ENCODE data around the gene AIPL1.

The AIPL1 gene

DNA sequence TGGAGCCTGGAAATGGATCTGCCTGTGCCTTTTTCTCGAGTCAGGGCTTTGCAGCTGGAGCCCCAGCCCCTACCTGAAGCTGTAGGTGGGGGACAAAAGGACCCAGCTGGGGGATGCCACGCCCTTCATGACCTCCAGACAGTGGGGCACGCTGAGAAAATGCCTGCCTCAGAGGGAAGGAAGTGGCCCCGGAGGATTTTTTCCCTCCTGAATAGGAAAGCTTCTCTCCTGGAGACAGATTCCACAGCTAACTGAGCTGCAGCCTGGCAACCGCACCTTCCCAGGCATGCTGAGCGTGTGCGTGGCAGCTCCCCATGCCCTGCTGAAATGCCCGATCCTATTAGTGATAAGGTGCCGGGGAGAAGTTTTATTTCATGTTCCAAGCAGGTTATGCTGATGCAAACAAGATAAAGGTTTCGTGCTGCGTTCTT lies 58.0 kb downstream of the AIPL1 start:
- TF ChIP-seq CSDC2 (CRISPR knock-in tag; IDR thresholded peaks at IDR 0.05) (no peak), ARNTL (CRISPR knock-in tag; IDR thresholded peaks at IDR 0.05; ENCODE audit: borderline replicate concordance, low read depth) (no peak)
- ATAC-seq = no peak

DNA sequence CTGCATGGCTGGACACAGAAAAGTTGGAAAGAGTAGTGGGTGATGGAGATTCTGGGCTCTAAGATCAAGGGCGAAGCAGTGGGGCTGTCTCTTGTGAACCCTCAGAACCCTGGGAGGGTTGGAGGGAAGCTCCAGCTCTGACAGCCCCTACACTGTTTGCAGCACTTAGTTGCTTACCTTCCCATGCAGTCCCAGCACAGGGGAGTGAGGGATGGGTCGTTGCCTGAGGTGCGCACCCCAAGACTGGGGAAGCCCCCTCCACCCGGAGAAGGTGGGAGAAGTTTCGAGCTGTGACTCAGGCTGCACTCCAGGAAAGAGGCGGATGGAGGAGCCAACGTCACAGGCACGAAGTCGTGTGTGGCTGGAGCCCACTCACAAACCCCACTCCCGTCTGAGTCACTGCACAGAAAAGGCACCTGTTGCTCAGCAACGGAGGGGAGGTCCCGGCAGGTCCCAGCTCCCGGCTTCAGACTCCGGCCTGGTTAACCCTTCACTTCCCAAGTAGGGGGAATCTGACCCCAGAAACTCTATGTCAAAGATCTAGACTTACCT lies 60.1 kb downstream of the AIPL1 start:
- ATAC-seq = peak; percentile 39; the same call in 2 of the 3 replicates
- TF ChIP-seq, protein P1, sequence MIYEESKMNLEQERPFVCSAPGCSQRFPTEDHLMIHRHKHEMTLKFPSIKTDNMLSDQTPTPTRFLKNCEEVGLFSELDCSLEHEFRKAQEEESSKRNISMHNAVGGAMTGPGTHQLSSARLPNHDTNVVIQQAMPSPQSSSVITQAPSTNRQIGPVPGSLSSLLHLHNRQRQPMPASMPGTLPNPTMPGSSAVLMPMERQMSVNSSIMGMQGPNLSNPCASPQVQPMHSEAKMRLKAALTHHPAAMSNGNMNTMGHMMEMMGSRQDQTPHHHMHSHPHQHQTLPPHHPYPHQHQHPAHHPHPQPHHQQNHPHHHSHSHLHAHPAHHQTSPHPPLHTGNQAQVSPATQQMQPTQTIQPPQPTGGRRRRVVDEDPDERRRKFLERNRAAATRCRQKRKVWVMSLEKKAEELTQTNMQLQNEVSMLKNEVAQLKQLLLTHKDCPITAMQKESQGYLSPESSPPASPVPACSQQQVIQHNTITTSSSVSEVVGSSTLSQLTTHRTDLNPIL (CRISPR knock-in tag; IDR thresholded peaks at IDR 0.05; ENCODE audit: low read depth) = no peak
- TF ChIP-seq, protein P2, sequence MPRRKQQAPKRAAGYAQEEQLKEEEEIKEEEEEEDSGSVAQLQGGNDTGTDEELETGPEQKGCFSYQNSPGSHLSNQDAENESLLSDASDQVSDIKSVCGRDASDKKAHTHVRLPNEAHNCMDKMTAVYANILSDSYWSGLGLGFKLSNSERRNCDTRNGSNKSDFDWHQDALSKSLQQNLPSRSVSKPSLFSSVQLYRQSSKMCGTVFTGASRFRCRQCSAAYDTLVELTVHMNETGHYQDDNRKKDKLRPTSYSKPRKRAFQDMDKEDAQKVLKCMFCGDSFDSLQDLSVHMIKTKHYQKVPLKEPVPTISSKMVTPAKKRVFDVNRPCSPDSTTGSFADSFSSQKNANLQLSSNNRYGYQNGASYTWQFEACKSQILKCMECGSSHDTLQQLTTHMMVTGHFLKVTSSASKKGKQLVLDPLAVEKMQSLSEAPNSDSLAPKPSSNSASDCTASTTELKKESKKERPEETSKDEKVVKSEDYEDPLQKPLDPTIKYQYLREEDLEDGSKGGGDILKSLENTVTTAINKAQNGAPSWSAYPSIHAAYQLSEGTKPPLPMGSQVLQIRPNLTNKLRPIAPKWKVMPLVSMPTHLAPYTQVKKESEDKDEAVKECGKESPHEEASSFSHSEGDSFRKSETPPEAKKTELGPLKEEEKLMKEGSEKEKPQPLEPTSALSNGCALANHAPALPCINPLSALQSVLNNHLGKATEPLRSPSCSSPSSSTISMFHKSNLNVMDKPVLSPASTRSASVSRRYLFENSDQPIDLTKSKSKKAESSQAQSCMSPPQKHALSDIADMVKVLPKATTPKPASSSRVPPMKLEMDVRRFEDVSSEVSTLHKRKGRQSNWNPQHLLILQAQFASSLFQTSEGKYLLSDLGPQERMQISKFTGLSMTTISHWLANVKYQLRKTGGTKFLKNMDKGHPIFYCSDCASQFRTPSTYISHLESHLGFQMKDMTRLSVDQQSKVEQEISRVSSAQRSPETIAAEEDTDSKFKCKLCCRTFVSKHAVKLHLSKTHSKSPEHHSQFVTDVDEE (CRISPR knock-in tag; IDR thresholded peaks at IDR 0.05) = no peak
- TF ChIP-seq ZC3H10 (CRISPR knock-in tag; IDR thresholded peaks at IDR 0.05) (no peak), ISL1 (CRISPR knock-in tag; IDR thresholded peaks at IDR 0.05) (no peak), SNAI2 (CRISPR knock-in tag; IDR thresholded peaks at IDR 0.05) (no peak), ZFP3 (CRISPR knock-in tag; IDR thresholded peaks at IDR 0.05) (no peak), OSR1 (CRISPR knock-in tag; IDR thresholded peaks at IDR 0.05) (no peak), ZNF8 (CRISPR knock-in tag; IDR thresholded peaks at IDR 0.05) (no peak), ZFP30 (CRISPR knock-in tag; IDR thresholded peaks at IDR 0.05) (no peak), BACH2 (CRISPR knock-in tag; IDR thresholded peaks at IDR 0.05; ENCODE audit: borderline replicate concordance) (no peak)
- TF ChIP-seq, protein P3, sequence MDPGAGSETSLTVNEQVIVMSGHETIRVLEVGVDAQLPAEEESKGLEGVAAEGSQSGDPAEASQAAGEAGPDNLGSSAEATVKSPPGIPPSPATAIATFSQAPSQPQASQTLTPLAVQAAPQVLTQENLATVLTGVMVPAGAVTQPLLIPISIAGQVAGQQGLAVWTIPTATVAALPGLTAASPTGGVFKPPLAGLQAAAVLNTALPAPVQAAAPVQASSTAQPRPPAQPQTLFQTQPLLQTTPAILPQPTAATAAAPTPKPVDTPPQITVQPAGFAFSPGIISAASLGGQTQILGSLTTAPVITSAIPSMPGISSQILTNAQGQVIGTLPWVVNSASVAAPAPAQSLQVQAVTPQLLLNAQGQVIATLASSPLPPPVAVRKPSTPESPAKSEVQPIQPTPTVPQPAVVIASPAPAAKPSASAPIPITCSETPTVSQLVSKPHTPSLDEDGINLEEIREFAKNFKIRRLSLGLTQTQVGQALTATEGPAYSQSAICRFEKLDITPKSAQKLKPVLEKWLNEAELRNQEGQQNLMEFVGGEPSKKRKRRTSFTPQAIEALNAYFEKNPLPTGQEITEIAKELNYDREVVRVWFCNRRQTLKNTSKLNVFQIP (CRISPR knock-in tag; IDR thresholded peaks at IDR 0.05; ENCODE audit: borderline replicate concordance, low read depth) = no peak

DNA sequence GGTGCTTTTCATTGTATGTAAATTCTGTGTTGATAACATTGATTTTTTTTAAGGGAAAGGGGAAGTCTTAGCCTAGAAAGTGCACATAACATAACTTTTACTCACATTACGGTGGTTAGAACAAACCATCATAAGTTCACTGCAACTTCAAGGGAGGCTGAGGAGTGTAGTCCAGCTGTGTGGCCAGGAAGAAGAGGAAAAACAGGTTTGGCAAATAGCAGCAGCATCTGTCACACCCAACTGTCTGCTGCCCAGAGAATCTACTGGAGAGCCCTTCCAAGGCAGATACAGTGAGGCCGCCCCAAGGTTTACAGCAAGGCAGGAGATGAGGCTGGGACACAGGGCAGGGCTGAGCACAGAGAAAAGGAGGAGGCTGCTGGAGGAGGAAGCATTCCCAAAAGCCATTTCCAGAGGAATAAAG lies 60.6 kb downstream of the AIPL1 start:
- TF ChIP-seq, protein P4, sequence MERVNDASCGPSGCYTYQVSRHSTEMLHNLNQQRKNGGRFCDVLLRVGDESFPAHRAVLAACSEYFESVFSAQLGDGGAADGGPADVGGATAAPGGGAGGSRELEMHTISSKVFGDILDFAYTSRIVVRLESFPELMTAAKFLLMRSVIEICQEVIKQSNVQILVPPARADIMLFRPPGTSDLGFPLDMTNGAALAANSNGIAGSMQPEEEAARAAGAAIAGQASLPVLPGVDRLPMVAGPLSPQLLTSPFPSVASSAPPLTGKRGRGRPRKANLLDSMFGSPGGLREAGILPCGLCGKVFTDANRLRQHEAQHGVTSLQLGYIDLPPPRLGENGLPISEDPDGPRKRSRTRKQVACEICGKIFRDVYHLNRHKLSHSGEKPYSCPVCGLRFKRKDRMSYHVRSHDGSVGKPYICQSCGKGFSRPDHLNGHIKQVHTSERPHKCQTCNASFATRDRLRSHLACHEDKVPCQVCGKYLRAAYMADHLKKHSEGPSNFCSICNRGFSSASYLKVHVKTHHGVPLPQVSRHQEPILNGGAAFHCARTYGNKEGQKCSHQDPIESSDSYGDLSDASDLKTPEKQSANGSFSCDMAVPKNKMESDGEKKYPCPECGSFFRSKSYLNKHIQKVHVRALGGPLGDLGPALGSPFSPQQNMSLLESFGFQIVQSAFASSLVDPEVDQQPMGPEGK (CRISPR knock-in tag; IDR thresholded peaks at IDR 0.05; ENCODE audit: borderline replicate concordance) = no peak
- TF ChIP-seq ZNF565 (CRISPR knock-in tag; conservative IDR thresholded peaks at IDR 0.05; ENCODE audit: low read depth) = no peak
- no peak for ATAC-seq
